H1 (cell line): ENCODE results near the gene CIB4. TPM values are rescaled to one million over a fixed set of nuclear protein-coding genes. Genes with fewer than 3 reads are reported as not detected.

Experiments used
- CTCF ChIA-PET: fragments of 300-600 bp; sonication (Branson Sonifier 250); formaldehyde crosslinking; loops from one replicate; lab custom pipeline; 2021; ENCODE audit not compliant: partially characterized antibody; lab: Charles Lee
- POLR2A ChIA-PET: fragments of 300-600 bp; sonication (Branson Sonifier 250); formaldehyde crosslinking; loops from one replicate; lab custom pipeline; 2021; ENCODE audit warnings: inconsistent platforms; ENCODE audit not compliant: partially characterized antibody; lab: Charles Lee
- DNase-seq, 2 experiments: peaks; one replicate each; pipeline versions ENCODE4 v3.0.0 to v3.0.0-alpha.2; 2010 to 2022; ENCODE audit warnings: low spot score in 2 of 2, low read depth in 1 of 2, mixed read lengths in 1 of 2
- FAIRE-seq: peaks from 2 replicates; lab custom pipeline; 2011; peaks lifted over from hg19 to GRCh38; lab: Jason Lieb, UNC
- H2AFZ ChIP-seq: 2 replicates; pipeline ENCODE4 v1.8.1; 2012; ENCODE audit warnings: low read length, inconsistent platforms
- H2AK5ac ChIP-seq: 2 replicates; pipeline ENCODE4 v1.6.1; 2013; ENCODE audit warnings: low read depth, low read length
- H2BK120ac ChIP-seq: replicated peaks from 2 replicates; pipeline ENCODE3; 2013; ENCODE audit warnings: low read depth, low read length, inconsistent platforms
- H2BK12ac ChIP-seq: 2 replicates; pipeline ENCODE4 v1.6.1; 2013; ENCODE audit warnings: low read depth, low read length
- H2BK15ac ChIP-seq: 2 replicates; pipeline ENCODE4 v1.6.1; 2013; ENCODE audit warnings: low read length
- H2BK20ac ChIP-seq: 2 replicates; pipeline ENCODE4 v1.6.1; 2013; ENCODE audit warnings: low read length
- H2BK5ac ChIP-seq: 2 replicates; pipeline ENCODE4 v1.6.1; 2013; ENCODE audit warnings: low read depth, low read length
- H3K14ac ChIP-seq: 2 replicates; pipeline ENCODE4 v1.6.1; 2013; ENCODE audit warnings: inconsistent platforms; ENCODE audit not compliant: insufficient read length
- H3K18ac ChIP-seq: 2 replicates; pipeline ENCODE4 v1.6.1; 2013; ENCODE audit warnings: low read length; ENCODE audit errors: extremely low read depth
- H3K23ac ChIP-seq: 2 replicates; pipeline ENCODE4 v1.6.1; 2013; ENCODE audit warnings: inconsistent platforms; ENCODE audit not compliant: insufficient read length
- H3K23me2 ChIP-seq: 2 replicates; pipeline ENCODE4 v1.6.1; 2013; ENCODE audit warnings: low read depth, low read length
- H3K27ac ChIP-seq: 2 replicates; pipeline ENCODE4 v1.6.1; 2011; ENCODE audit warnings: low read depth, low read length, inconsistent platforms
- H3K27me3 ChIP-seq, 4 experiments: replicated peaks in 1 of 4; 1 replicate in 1 of 4; 2 replicates in 3 of 4; pipeline versions ENCODE4 v1.6.1 to v1.8.1; 2011 to 2013; ENCODE audit warnings: low read length in 3 of 4, mild to moderate bottlenecking in 3 of 4, inconsistent platforms in 2 of 4, mixed read lengths in 2 of 4, moderate library complexity in 1 of 4; ENCODE audit not compliant: control insufficient read depth in 3 of 4, insufficient read depth in 3 of 4; ENCODE audit errors: extremely low read depth in 1 of 4
- H3K36me3 ChIP-seq, 4 experiments: 2 replicates each; pipeline versions ENCODE4 v1.6.1 to v1.8.1; 2011 to 2013; ENCODE audit warnings: mild to moderate bottlenecking in 4 of 4, low read length in 3 of 4, moderate library complexity in 2 of 4, control low read depth in 1 of 4, inconsistent platforms in 1 of 4; ENCODE audit not compliant: insufficient read depth in 4 of 4, control insufficient read depth in 2 of 4
- H3K4ac ChIP-seq: replicated peaks from 2 replicates; pipeline ENCODE3; 2013; ENCODE audit warnings: low read length, low read depth, mixed read lengths, inconsistent platforms; ENCODE audit not compliant: insufficient read length
- H3K4me1 ChIP-seq, 4 experiments: replicated peaks in 1 of 4; 1 replicate in 1 of 4; 2 replicates in 3 of 4; pipeline versions ENCODE4 v1.6.1 to v1.8.1; 2011 to 2013; ENCODE audit warnings: low read length in 3 of 4, inconsistent platforms in 2 of 4, mixed read lengths in 1 of 4; ENCODE audit not compliant: insufficient read depth in 4 of 4, control insufficient read depth in 3 of 4
- H3K4me2 ChIP-seq, 2 experiments: 2 replicates each; pipeline versions ENCODE4 v1.6.1 to v1.8.1; 2011 to 2013; ENCODE audit warnings: low read depth in 2 of 2, low read length in 2 of 2, control low read depth in 1 of 2, inconsistent platforms in 1 of 2, mild to moderate bottlenecking in 1 of 2; ENCODE audit not compliant: insufficient read depth in 1 of 2
- H3K4me3 ChIP-seq, 4 experiments: fragments of 200-600, 300-600 bp in 1 of 4; sonication (generic), shearing (Covaris generic), sonication (Bioruptor Twin) in 1 of 4; 2 replicates each; pipeline versions ENCODE4 v1.5.1 to v1.8.1; 2011 to 2016; ENCODE audit warnings: low read length in 4 of 4, low read depth in 3 of 4, control low read depth in 2 of 4, inconsistent platforms in 2 of 4, mild to moderate bottlenecking in 2 of 4, mixed read lengths in 1 of 4, moderate library complexity in 1 of 4; ENCODE audit not compliant: insufficient read depth in 2 of 4; ENCODE audit errors: extremely low read depth in 1 of 4
- H3K56ac ChIP-seq: replicated peaks from 2 replicates; pipeline ENCODE3; 2013; ENCODE audit warnings: low read depth, mild to moderate bottlenecking, mixed read lengths, low read length, inconsistent platforms; ENCODE audit not compliant: insufficient read length
- H3K79me1 ChIP-seq: 2 replicates; pipeline ENCODE4 v1.6.1; 2013; ENCODE audit warnings: low read depth, low read length, control low read depth
- H3K79me2 ChIP-seq, 2 experiments: 2 replicates each; pipeline versions ENCODE4 v1.6.1 to v1.8.1; 2012 to 2013; ENCODE audit warnings: low read length in 2 of 2, mild to moderate bottlenecking in 2 of 2, inconsistent platforms in 1 of 2; ENCODE audit not compliant: insufficient read depth in 2 of 2, control insufficient read depth in 1 of 2
- H3K9ac ChIP-seq, 4 experiments: replicated peaks in 1 of 4; 1 replicate in 1 of 4; 2 replicates in 3 of 4; pipeline versions ENCODE4 v1.6.1 to v1.8.1; 2011 to 2013; ENCODE audit warnings: low read depth in 3 of 4, low read length in 3 of 4, control low read depth in 2 of 4, mild to moderate bottlenecking in 2 of 4, moderate library complexity in 2 of 4, inconsistent platforms in 1 of 4; ENCODE audit errors: extremely low read depth in 1 of 4
- H3K9me3 ChIP-seq, 2 experiments: 2 replicates each; pipeline versions ENCODE4 v1.6.1 to v1.8.1; 2012 to 2013; ENCODE audit warnings: mild to moderate bottlenecking in 2 of 2, moderate library complexity in 2 of 2, control low read depth in 1 of 2, inconsistent platforms in 1 of 2, low read depth in 1 of 2, low read length in 1 of 2, mixed read lengths in 1 of 2; ENCODE audit not compliant: insufficient read depth in 2 of 2
- H4K20me1 ChIP-seq, 2 experiments: replicated peaks in 1 of 2; 2 replicates each; pipeline versions ENCODE3 to v1.8.1; 2011 to 2013; ENCODE audit warnings: inconsistent platforms in 2 of 2, low read length in 2 of 2, mild to moderate bottlenecking in 1 of 2; ENCODE audit not compliant: insufficient read depth in 2 of 2, control insufficient read depth in 1 of 2
- H4K5ac ChIP-seq: 2 replicates; pipeline ENCODE4 v1.6.1; 2013; ENCODE audit warnings: low read length, low read depth, mixed read lengths, inconsistent platforms; ENCODE audit not compliant: insufficient read length
- H4K8ac ChIP-seq: 2 replicates; pipeline ENCODE4 v1.8.0; 2013; ENCODE audit warnings: mild to moderate bottlenecking, moderate library complexity, low read length, inconsistent platforms; ENCODE audit not compliant: insufficient read depth; ENCODE audit errors: extremely low read depth
- H4K91ac ChIP-seq: replicated peaks from 2 replicates; pipeline ENCODE3; 2013; ENCODE audit warnings: low read length, mixed read lengths, inconsistent platforms; ENCODE audit not compliant: insufficient read length
- ATF2 ChIP-seq: IDR thresholded peaks from 2 replicates; pipeline ENCODE4 v1.6.1; 2012; ENCODE audit warnings: low read length, inconsistent platforms
- BACH1 ChIP-seq: IDR thresholded peaks from 2 replicates; pipeline ENCODE4 v1.6.1; 2012; ENCODE audit warnings: low read length, improper control_type of control experiment
- CEBPB ChIP-seq: IDR thresholded peaks from 2 replicates; pipeline ENCODE4 v1.6.1; 2012; ENCODE audit warnings: low read depth, low read length
- SIRT6 ChIP-seq: IDR thresholded peaks from one replicate; pipeline ENCODE4 v1.7.1; 2012; ENCODE audit warnings: low read length, inconsistent platforms
- TCF12 ChIP-seq: IDR thresholded peaks from 2 replicates; pipeline ENCODE4 v1.6.1; 2011; ENCODE audit warnings: low read depth, mild to moderate bottlenecking, low read length
- TEAD4 ChIP-seq: IDR thresholded peaks from 2 replicates; pipeline ENCODE4 v1.6.1; 2012; ENCODE audit warnings: low read depth, low read length, inconsistent platforms, mixed read lengths
- USF2 ChIP-seq: IDR thresholded peaks from 2 replicates; pipeline ENCODE4 v1.6.1; 2011; ENCODE audit warnings: low read length, improper control_type of control experiment
- ZNF274 ChIP-seq: IDR thresholded peaks from 2 replicates; pipeline ENCODE4 v1.7.0; 2012; ENCODE audit warnings: low read length, borderline replicate concordance; ENCODE audit errors: extremely low read depth
- WGBS, 2 experiments: shearing (Covaris generic) in 1 of 2; methylation state at CpG; one replicate each; pipeline versions ENCODE4 v1.1.6 to v1.1.7; 2013 to 2015; ENCODE audit warnings: low lambda C conversion rate in 2 of 2, mixed read lengths in 2 of 2, inconsistent platforms in 1 of 2, low coverage in 1 of 2, missing lambda C conversion rate in 1 of 2; ENCODE audit not compliant: insufficient replicate concordance in 2 of 2, insufficient coverage in 1 of 2, insufficient read length in 1 of 2; ENCODE audit errors: extremely low coverage in 1 of 2, missing lambda C conversion rate in 1 of 2; 5-methylcytosine and 5-hydroxymethylcytosine counted together
- polyA plus RNA-seq, 7 experiments: library from polyadenylated mRNA; depleted of rRNA in 3 of 7; stranded (reverse) in 5 of 7; unstranded in 2 of 7; fragments of >200 nt in 5 of 7; fragments of 200-250 nt in 2 of 7; gene quantifications; 1 replicate in 5 of 7; 2 replicates in 1 of 7; 4 replicates in 1 of 7; pipeline versions ENCODE4 v1.2.1 to v1.2.3, GENCODE V29; 2011 to 2013; ENCODE audit warnings: missing spikeins in 2 of 7, mixed read lengths in 2 of 7
- total RNA-seq: library from RNA; stranded (reverse); fragmentation: NEBNext Ultra II Directional; extraction: Animal tissue kit (Norgen Biotek cat#: 25700); gene quantifications from 2 replicates; pipeline ENCODE4 v1.2.1, GENCODE V29; 2021

The CIB4 gene
- total and polyA plus RNA-seq, 2 of the 8 experiments (the other 6 are each of a cell fraction or from before 2014, with no cell fraction given), result not detected

- H3K27me3 ChIP-seq, result no peaks in the 10 kb centered on the region; a peak in 1 of 7 replicates
- H3K9me3 ChIP-seq, result no peaks in the 10 kb centered on the region
- WGBS, 2 experiments, result 88% methylated on average over 10 of the region's 10 CpGs; no CpG with 5 or more reads in 1 of the 2 experiments
- ChIA-PET POLR2A (no interaction called here), CTCF (interaction anchor here (1.3 to 3.2 kb wide), 4 partner anchors 14 to 114 kb away, joined by 5 to 12 read pairs (median 6); no protein-coding TSS in a partner anchor)
- H3K27ac ChIP-seq, result no peak overlapping the region
- H3K4me2 ChIP-seq, result no peak overlapping the region
- no peak overlapping the region for H3K56ac ChIP-seq
- no peak overlapping the region for H2AK5ac ChIP-seq
- no peak overlapping the region for H2BK120ac ChIP-seq
- H3K9ac ChIP-seq, result no peak overlapping the region; a peak in 1 of 7 replicates
- no peak overlapping the region for H3K4ac ChIP-seq
- H3K14ac ChIP-seq, result no peak overlapping the region
- no peak overlapping the region for H3K23ac ChIP-seq
- no peak overlapping the region; the same call in 1 of the 2 replicates for H4K8ac ChIP-seq
- H2AFZ ChIP-seq, result no peak overlapping the region
- no peak overlapping the region for H4K5ac ChIP-seq
- FAIRE-seq (no peak), DNase-seq (no peak)
- no peak overlapping the region for H3K18ac ChIP-seq
- H2BK15ac ChIP-seq, result no peak overlapping the region
- no peak for TF ChIP-seq CEBPB
- TF ChIP-seq BACH1, result no peak
- no peak for TF ChIP-seq ATF2
- peak; percentile 77 for TF ChIP-seq TEAD4
- TF ChIP-seq USF2, result no peak
- no peak for TF ChIP-seq SIRT6
- TF ChIP-seq ZNF274, result no peak
- no peak for TF ChIP-seq TCF12
- no peak overlapping the region for H2BK5ac ChIP-seq
- H3K4me1 ChIP-seq, result no peaks in the 10 kb centered on the region
- no peak overlapping the region for H4K91ac ChIP-seq
- H4K20me1 ChIP-seq, result no peaks in the 10 kb centered on the region
- H2BK20ac ChIP-seq, result no peak overlapping the region
- no peak overlapping the region for H2BK12ac ChIP-seq
- no peaks in the 10 kb centered on the region; the same call in 1 of the 2 replicates for H3K23me2 ChIP-seq
- H3K36me3 ChIP-seq, result no peaks in the 10 kb centered on the region
- no peaks in the 10 kb centered on the region for H3K79me2 ChIP-seq
- H3K79me1 ChIP-seq, result no peaks in the 10 kb centered on the region
- no peak overlapping the region for H3K4me3 ChIP-seq
Observed at GRCh38 chr2:26630669-26631360, 10.4 kb downstream of the CIB4 start.
